GM12891 (cell line): ENCODE data around the gene LHFPL6.

ENCODE experiments used
- POLR2A ChIP-seq: IDR thresholded peaks from 2 replicates; pipeline ENCODE4 v1.6.1; 2011; ENCODE audit warnings: low read depth, low read length, control low read depth
- POLR2AphosphoS5 ChIP-seq: IDR thresholded peaks from 2 replicates; pipeline ENCODE4 v1.6.1; 2011; ENCODE audit warnings: low read depth, low read length, control low read depth

- TF ChIP-seq POLR2A: no peak
- TF ChIP-seq POLR2AphosphoS5: no peak
Observed at GRCh38 chr13:39585219-39585618, 17.8 kb downstream of the LHFPL6 start.
